Measurements from ENCODE around the gene GALNT10. TPM values are rescaled to one million over a fixed set of nuclear protein-coding genes. Genes with fewer than 3 reads are reported as not detected.

Gene GALNT10
- total RNA-seq, 1 donor from 2014 or later: 20.6 TPM

- H3K9me3 Mint-ChIP-seq (ENCODE audit: low read depth): no peaks in the 10 kb centered on the region
- peaks cover 14% of the 10 kb centered on the region for H3K36me3 Mint-ChIP-seq (ENCODE audit: insufficient read depth)
- TF ChIP-seq, protein P1, sequence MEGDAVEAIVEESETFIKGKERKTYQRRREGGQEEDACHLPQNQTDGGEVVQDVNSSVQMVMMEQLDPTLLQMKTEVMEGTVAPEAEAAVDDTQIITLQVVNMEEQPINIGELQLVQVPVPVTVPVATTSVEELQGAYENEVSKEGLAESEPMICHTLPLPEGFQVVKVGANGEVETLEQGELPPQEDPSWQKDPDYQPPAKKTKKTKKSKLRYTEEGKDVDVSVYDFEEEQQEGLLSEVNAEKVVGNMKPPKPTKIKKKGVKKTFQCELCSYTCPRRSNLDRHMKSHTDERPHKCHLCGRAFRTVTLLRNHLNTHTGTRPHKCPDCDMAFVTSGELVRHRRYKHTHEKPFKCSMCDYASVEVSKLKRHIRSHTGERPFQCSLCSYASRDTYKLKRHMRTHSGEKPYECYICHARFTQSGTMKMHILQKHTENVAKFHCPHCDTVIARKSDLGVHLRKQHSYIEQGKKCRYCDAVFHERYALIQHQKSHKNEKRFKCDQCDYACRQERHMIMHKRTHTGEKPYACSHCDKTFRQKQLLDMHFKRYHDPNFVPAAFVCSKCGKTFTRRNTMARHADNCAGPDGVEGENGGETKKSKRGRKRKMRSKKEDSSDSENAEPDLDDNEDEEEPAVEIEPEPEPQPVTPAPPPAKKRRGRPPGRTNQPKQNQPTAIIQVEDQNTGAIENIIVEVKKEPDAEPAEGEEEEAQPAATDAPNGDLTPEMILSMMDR (IDR thresholded peaks at IDR 0.05; ENCODE audit: unreplicated experiment): no peak
- H3K27ac Mint-ChIP-seq: no peak overlapping the region
- H3K4me3 Mint-ChIP-seq (ENCODE audit: low read depth): no peak overlapping the region
- H3K27me3 Mint-ChIP-seq: no peaks in the 10 kb centered on the region
- H3K4me1 Mint-ChIP-seq (ENCODE audit: low read depth): peaks cover 20% of the 10 kb centered on the region
- DNase-seq (ENCODE audit: low spot score, unreplicated experiment): no peak
These were observed 259.3 kb downstream of the GALNT10 start for GRCh38 chr5:154449786-154450185.

GRCh38 chr5:154451957-154452356 is 261.4 kb downstream of the GALNT10 start:
- H3K4me1 Mint-ChIP-seq (ENCODE audit: low read depth): peaks cover 11% of the 10 kb centered on the region

DNA sequence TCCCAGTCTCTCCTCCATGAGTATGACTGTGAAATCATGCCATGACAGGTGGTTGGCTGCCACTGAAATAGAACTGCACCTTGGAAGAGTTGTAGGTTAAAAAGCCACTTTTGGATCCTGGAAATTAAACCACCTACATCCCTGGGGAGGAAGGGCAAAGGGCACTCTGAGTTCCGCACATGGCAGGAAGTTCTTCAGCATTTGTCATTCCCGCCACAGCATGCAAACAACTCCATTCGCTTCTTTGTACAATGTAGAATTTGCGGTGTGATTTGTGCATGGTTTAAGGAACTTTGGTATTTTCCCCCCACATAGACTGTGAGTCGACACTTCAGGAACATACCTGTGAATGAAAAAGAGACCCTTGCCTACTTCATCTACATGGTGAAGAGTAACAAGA is 265.1 kb downstream of the GALNT10 start:
- TF ChIP-seq, protein P1 (IDR thresholded peaks at IDR 0.05; ENCODE audit: unreplicated experiment): no peak
- no peak overlapping the region for H3K4me3 Mint-ChIP-seq (ENCODE audit: low read depth)
- H3K27ac Mint-ChIP-seq: no peak overlapping the region
- no peaks in the 10 kb centered on the region for H3K9me3 Mint-ChIP-seq (ENCODE audit: low read depth)
- no peak for DNase-seq (ENCODE audit: low spot score, unreplicated experiment)
- H3K36me3 Mint-ChIP-seq (ENCODE audit: insufficient read depth): peaks cover 29% of the 10 kb centered on the region
- H3K4me1 Mint-ChIP-seq (ENCODE audit: low read depth): peaks cover 3% of the 10 kb centered on the region
- no peaks in the 10 kb centered on the region for H3K27me3 Mint-ChIP-seq

More at GRCh38 chr5:154451957-154452356, 261.4 kb downstream of the GALNT10 start:
- TF ChIP-seq, protein P1 (IDR thresholded peaks at IDR 0.05; ENCODE audit: unreplicated experiment): no peak
- no peak overlapping the region for H3K4me3 Mint-ChIP-seq (ENCODE audit: low read depth)
- no peaks in the 10 kb centered on the region for H3K27me3 Mint-ChIP-seq
- H3K36me3 Mint-ChIP-seq (ENCODE audit: insufficient read depth): peaks cover 25% of the 10 kb centered on the region
- no peak for DNase-seq (ENCODE audit: low spot score, unreplicated experiment)
- no peaks in the 10 kb centered on the region for H3K9me3 Mint-ChIP-seq (ENCODE audit: low read depth)
- no peak overlapping the region for H3K27ac Mint-ChIP-seq

DNA sequence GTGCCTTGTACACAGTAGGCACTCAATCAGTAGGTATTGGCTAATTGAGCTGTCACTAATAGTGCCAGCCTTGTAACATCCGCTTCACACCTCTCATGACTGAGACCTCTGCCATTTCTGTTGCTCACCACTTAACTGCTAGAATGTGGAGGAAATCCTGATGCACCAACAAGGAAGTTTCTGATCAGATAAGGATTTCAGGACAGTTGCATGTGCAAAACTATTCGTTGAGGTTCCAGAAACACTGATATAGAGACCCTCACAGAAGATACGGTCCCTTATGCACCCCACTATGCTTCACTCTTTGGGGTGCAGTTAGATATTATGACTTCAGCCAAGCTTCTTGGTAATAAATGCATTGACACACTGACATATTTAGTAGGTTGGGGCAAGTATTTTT is 266.0 kb downstream of the GALNT10 start:
- Mint-ChIP-seq H3K4me3 (ENCODE audit: low read depth) (no peak overlapping the region), H3K36me3 (ENCODE audit: insufficient read depth) (peaks cover 26% of the 10 kb centered on the region), H3K4me1 (ENCODE audit: low read depth) (peaks cover 3% of the 10 kb centered on the region), H3K27me3 (no peaks in the 10 kb centered on the region), H3K27ac (no peak overlapping the region), H3K9me3 (ENCODE audit: low read depth) (no peaks in the 10 kb centered on the region)
- DNase-seq (ENCODE audit: low spot score, unreplicated experiment): no peak
- TF ChIP-seq, protein P1 (IDR thresholded peaks at IDR 0.05; ENCODE audit: unreplicated experiment): no peak

DNA sequence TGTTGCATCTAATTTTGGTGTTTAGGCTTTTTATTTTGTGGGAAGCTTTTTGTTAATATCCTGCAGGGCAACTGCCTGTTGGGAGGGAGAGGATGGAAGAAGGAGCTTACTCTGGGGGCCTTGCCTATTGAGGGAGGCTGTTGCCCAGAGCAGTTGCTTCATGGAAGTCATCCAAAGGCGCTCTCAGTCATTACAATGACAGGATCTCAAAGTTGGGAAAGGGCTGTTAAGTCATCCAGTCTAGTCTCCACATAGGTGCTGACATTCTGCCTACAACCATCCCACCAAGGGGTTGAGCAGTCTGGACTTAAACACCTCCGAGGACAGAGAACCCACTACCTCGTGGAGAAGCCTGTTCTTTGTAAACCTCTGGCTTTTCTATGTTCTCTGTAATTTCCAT is 268.5 kb downstream of the GALNT10 start:
- DNase-seq (ENCODE audit: low spot score, unreplicated experiment): no peak
- TF ChIP-seq, protein P1 (IDR thresholded peaks at IDR 0.05; ENCODE audit: unreplicated experiment): no peak
- no peaks in the 10 kb centered on the region for H3K9me3 Mint-ChIP-seq (ENCODE audit: low read depth)
- peaks cover 18% of the 10 kb centered on the region for H3K36me3 Mint-ChIP-seq (ENCODE audit: insufficient read depth)
- H3K27me3 Mint-ChIP-seq: no peaks in the 10 kb centered on the region
- no peak overlapping the region for H3K27ac Mint-ChIP-seq
- no peaks in the 10 kb centered on the region for H3K4me1 Mint-ChIP-seq (ENCODE audit: low read depth)
- H3K4me3 Mint-ChIP-seq (ENCODE audit: low read depth): no peak overlapping the region

Measured in progenitor cell of endocrine pancreas (in vitro differentiated cells).